ENCODE results near the gene PYGO1.

PYGO1 gene

GRCh38 chr15:55574096-55574495 lies 14.0 kb downstream of the PYGO1 start:
- no peak for TF ChIP-seq ZFP3 (CRISPR knock-in tag; IDR thresholded peaks at IDR 0.05)
- TF ChIP-seq ZNF70 (CRISPR knock-in tag; IDR thresholded peaks at IDR 0.05), result no peak
- no peak for TF ChIP-seq CREB5 (CRISPR knock-in tag; IDR thresholded peaks at IDR 0.05; ENCODE audit: low read depth)
- no peak for TF ChIP-seq TCF4 (CRISPR knock-in tag; IDR thresholded peaks at IDR 0.05; ENCODE audit: borderline replicate concordance)
- no peak for TF ChIP-seq BACH2 (CRISPR knock-in tag; IDR thresholded peaks at IDR 0.05; ENCODE audit: borderline replicate concordance)
- TF ChIP-seq GLIS3 (CRISPR knock-in tag; IDR thresholded peaks at IDR 0.05), result no peak
- TF ChIP-seq TSHZ2 (CRISPR knock-in tag; IDR thresholded peaks at IDR 0.05), result no peak
- TF ChIP-seq RARB (CRISPR knock-in tag; IDR thresholded peaks at IDR 0.05), result no peak
- no peak for TF ChIP-seq CSDC2 (CRISPR knock-in tag; IDR thresholded peaks at IDR 0.05)
- ATAC-seq, result no peak

- TF ChIP-seq TCF4 (CRISPR knock-in tag; IDR thresholded peaks at IDR 0.05; ENCODE audit: borderline replicate concordance) (no peak), BACH2 (CRISPR knock-in tag; IDR thresholded peaks at IDR 0.05; ENCODE audit: borderline replicate concordance) (no peak), SNAI2 (CRISPR knock-in tag; IDR thresholded peaks at IDR 0.05) (no peak), ZFP3 (CRISPR knock-in tag; IDR thresholded peaks at IDR 0.05) (no peak), ZC3H10 (CRISPR knock-in tag; IDR thresholded peaks at IDR 0.05) (no peak), POU6F1 (CRISPR knock-in tag; IDR thresholded peaks at IDR 0.05; ENCODE audit: borderline replicate concordance, low read depth) (no peak), ZNF70 (CRISPR knock-in tag; IDR thresholded peaks at IDR 0.05) (no peak), ZNF8 (CRISPR knock-in tag; IDR thresholded peaks at IDR 0.05) (no peak), PPARA (CRISPR knock-in tag; IDR thresholded peaks at IDR 0.05; ENCODE audit: borderline replicate concordance) (no peak), PATZ1 (CRISPR knock-in tag; IDR thresholded peaks at IDR 0.05; ENCODE audit: borderline replicate concordance) (no peak), ZFP30 (CRISPR knock-in tag; IDR thresholded peaks at IDR 0.05) (no peak), ISL1 (CRISPR knock-in tag; IDR thresholded peaks at IDR 0.05) (no peak), TOX (CRISPR knock-in tag; IDR thresholded peaks at IDR 0.05; ENCODE audit: borderline replicate concordance) (no peak), CREB5 (CRISPR knock-in tag; IDR thresholded peaks at IDR 0.05; ENCODE audit: low read depth) (no peak), TSHZ2 (CRISPR knock-in tag; IDR thresholded peaks at IDR 0.05) (no peak), RARB (CRISPR knock-in tag; IDR thresholded peaks at IDR 0.05) (no peak), CSRNP3 (CRISPR knock-in tag; IDR thresholded peaks at IDR 0.05) (no peak), OSR1 (CRISPR knock-in tag; IDR thresholded peaks at IDR 0.05) (no peak), GLIS3 (CRISPR knock-in tag; IDR thresholded peaks at IDR 0.05) (no peak)
- no peak for ATAC-seq
Observed at GRCh38 chr15:55573224-55573623, 14.9 kb downstream of the PYGO1 start.
